A673 (cell line): ENCODE data around the gene PANX2. TPM values are rescaled to one million over a fixed set of nuclear protein-coding genes. Genes with fewer than 3 reads are reported as not detected.

ENCODE experiments used
- BruUV-seq: library from RNA; stranded (reverse); fragments of 400-500 nt; replicated peaks from 2 replicates; lab custom pipeline; 2021; lab: Mats Ljungman, UMichigan
- CTCF ChIA-PET: fragments of 300-600 bp; sonication (Branson Sonifier 250); formaldehyde crosslinking; loops from one replicate; lab custom pipeline; 2022; ENCODE audit warnings: antibody characterized with exemption; lab: Charles Lee
- POLR2A ChIA-PET: fragments of 300-600 bp; sonication (Branson Sonifier 250); formaldehyde crosslinking; loops from one replicate; lab custom pipeline; 2022; ENCODE audit warnings: antibody characterized with exemption; ENCODE audit not compliant: low non-redundant PET; lab: Charles Lee
- DNase-seq: peaks from one replicate; pipeline ENCODE4 v3.0.0-alpha.2; 2015; ENCODE audit warnings: low spot score
- H3K27ac ChIP-seq: fragments of 200-600 bp; sonication (generic); 2 replicates; pipeline ENCODE4 v1.5.1; 2016; ENCODE audit warnings: mixed run types, low read depth, mild to moderate bottlenecking, mixed read lengths, antibody characterized with exemption, low read length; ENCODE audit not compliant: poor library complexity, severe bottlenecking
- H3K27me3 ChIP-seq: fragments of 200-600 bp; sonication (generic); replicated peaks from 2 replicates; pipeline ENCODE4 v1.6.1; 2017; ENCODE audit warnings: mixed run types, low read depth, mild to moderate bottlenecking, mixed read lengths, antibody characterized with exemption, low read length; ENCODE audit not compliant: insufficient read depth, poor library complexity
- H3K36me3 ChIP-seq: fragments of 200-600 bp; sonication (generic); 2 replicates; pipeline ENCODE4 v1.6.1; 2016; ENCODE audit warnings: mixed run types, mild to moderate bottlenecking, mixed read lengths, antibody characterized with exemption, low read length; ENCODE audit not compliant: insufficient read depth, poor library complexity, severe bottlenecking
- H3K4me1 ChIP-seq: fragments of 200-600 bp; sonication (generic); 2 replicates; pipeline ENCODE4 v1.6.1; 2017; ENCODE audit warnings: mixed run types, mild to moderate bottlenecking, mixed read lengths, antibody characterized with exemption, low read length; ENCODE audit not compliant: insufficient read depth, poor library complexity, severe bottlenecking
- H3K4me3 ChIP-seq: fragments of 200-600 bp; sonication (generic); 2 replicates; pipeline ENCODE4 v1.5.1; 2016; ENCODE audit warnings: low read depth, mixed run types, mild to moderate bottlenecking, mixed read lengths, low read length; ENCODE audit not compliant: poor library complexity, severe bottlenecking
- H3K9me3 ChIP-seq: fragments of 200-600 bp; sonication (generic); 2 replicates; pipeline ENCODE4 v1.6.1; 2016; ENCODE audit warnings: mixed run types, low read depth, mild to moderate bottlenecking, mixed read lengths, antibody characterized with exemption, low read length; ENCODE audit not compliant: poor library complexity, severe bottlenecking
- EZH2 ChIP-seq: fragments of 200-600 bp; sonication (generic); IDR thresholded peaks from 2 replicates; pipeline ENCODE4 v1.6.1; 2017; ENCODE audit warnings: borderline replicate concordance, low read depth, mild to moderate bottlenecking, mixed read lengths, antibody characterized with exemption, low read length; ENCODE audit not compliant: poor library complexity, severe bottlenecking
- intact Hi-C: fragments of 100-400 bp; cut with micrococcal nuclease; formaldehyde crosslinking; loops from one replicate; pipeline ENCODE4 v1.10.0; 2022; ENCODE audit not compliant: unreplicated experiment
- total RNA-seq: library from RNA; stranded (reverse); gene quantifications from 2 replicates; pipeline ENCODE4 v1.2.3, GENCODE V29; 2021
- TF ChIP-seq, protein P1 (sequence below): fragments of 300-800, 200-600 bp; sonication (generic); conservative IDR thresholded peaks from 2 replicates; pipeline ENCODE4 v1.5.1; 2017; ENCODE audit warnings: low read depth, mild to moderate bottlenecking, antibody characterized with exemption, low read length, moderate library complexity, mixed read lengths

The PANX2 gene
- total RNA-seq, 1 experiment from 2014 or later, result 7.6 TPM

DNA sequence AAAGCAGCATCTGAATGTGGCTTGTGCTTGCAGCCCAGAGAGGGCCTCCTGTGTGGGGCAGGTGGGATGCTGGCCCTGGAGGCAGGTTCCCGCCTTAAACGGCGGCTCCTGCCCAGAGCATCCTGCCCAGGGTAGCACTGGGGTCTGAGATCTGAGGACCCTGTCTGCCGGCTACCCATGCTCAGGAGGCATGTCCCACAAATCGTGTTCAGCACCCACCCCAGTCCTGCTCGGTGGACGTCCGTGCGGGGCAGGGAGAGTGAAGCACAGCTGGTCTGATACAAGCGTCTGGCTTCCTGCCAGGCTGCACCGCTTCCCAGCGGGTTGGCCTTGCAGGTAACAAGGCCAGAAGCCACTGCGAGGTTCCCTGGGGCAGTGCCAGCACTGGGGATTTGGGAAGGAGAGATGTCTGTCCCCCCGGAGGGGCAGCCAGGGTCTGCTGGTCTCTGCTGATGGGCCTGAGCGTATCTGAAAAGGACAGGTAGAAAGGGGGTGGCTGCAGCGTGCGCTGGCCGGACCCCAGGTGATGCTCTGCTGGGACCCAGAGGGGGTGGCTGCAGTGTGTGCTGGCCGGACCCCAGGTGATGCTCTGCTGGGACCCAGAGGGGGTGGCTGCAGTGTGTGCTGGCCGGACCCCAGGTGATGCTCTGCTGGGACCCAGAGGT, 18.8 kb downstream of the PANX2 start:
- ChIA-PET CTCF (no interaction called here), POLR2A (no interaction called here)
- no peak for DNase-seq
- Histone ChIP-seq H3K27ac (no peak overlapping the region), H3K4me1 (no peaks in the 10 kb centered on the region), H3K4me3 (no peak overlapping the region), H3K9me3 (no peaks in the 10 kb centered on the region), H3K36me3 (peaks cover 22% of the 10 kb centered on the region), H3K27me3 (no peaks in the 10 kb centered on the region)
- TF ChIP-seq, protein P1, sequence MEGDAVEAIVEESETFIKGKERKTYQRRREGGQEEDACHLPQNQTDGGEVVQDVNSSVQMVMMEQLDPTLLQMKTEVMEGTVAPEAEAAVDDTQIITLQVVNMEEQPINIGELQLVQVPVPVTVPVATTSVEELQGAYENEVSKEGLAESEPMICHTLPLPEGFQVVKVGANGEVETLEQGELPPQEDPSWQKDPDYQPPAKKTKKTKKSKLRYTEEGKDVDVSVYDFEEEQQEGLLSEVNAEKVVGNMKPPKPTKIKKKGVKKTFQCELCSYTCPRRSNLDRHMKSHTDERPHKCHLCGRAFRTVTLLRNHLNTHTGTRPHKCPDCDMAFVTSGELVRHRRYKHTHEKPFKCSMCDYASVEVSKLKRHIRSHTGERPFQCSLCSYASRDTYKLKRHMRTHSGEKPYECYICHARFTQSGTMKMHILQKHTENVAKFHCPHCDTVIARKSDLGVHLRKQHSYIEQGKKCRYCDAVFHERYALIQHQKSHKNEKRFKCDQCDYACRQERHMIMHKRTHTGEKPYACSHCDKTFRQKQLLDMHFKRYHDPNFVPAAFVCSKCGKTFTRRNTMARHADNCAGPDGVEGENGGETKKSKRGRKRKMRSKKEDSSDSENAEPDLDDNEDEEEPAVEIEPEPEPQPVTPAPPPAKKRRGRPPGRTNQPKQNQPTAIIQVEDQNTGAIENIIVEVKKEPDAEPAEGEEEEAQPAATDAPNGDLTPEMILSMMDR, result no peak
- TF ChIP-seq EZH2, result no peak
- intact Hi-C loops, result no loop called here
- no TSS peak for BruUV-seq

DNA sequence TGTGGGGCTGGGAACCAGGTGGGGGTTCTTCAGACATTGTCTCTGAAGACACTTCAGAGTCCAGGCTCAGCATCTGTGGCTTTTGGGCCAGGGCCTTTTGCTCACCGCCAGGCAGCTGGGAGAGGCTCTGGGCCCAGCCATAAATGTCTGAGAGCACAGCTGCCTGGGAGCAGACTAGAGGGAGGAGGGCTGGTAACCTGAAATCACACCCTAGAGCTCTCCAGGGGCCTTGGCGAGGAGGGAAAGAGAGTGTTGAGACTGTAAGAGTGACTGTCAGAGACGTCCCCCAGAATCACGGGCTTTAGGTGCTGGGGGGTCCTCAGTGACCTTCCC, 19.3 kb downstream of the PANX2 start:
- ChIA-PET CTCF (no interaction called here), POLR2A (no interaction called here)
- no TSS peak for BruUV-seq
- H3K9me3 ChIP-seq, result no peaks in the 10 kb centered on the region
- DNase-seq, result no peak
- no peaks in the 10 kb centered on the region for H3K4me1 ChIP-seq
- H3K27ac ChIP-seq, result peak overlapping the region; percentile 54
- H3K4me3 ChIP-seq, result peak overlapping the region; percentile 26
- TF ChIP-seq, protein P1, result no peak
- TF ChIP-seq EZH2, result no peak
- intact Hi-C loops, result no loop called here
- H3K36me3 ChIP-seq, result peaks cover 27% of the 10 kb centered on the region
- H3K27me3 ChIP-seq, result no peaks in the 10 kb centered on the region

DNA sequence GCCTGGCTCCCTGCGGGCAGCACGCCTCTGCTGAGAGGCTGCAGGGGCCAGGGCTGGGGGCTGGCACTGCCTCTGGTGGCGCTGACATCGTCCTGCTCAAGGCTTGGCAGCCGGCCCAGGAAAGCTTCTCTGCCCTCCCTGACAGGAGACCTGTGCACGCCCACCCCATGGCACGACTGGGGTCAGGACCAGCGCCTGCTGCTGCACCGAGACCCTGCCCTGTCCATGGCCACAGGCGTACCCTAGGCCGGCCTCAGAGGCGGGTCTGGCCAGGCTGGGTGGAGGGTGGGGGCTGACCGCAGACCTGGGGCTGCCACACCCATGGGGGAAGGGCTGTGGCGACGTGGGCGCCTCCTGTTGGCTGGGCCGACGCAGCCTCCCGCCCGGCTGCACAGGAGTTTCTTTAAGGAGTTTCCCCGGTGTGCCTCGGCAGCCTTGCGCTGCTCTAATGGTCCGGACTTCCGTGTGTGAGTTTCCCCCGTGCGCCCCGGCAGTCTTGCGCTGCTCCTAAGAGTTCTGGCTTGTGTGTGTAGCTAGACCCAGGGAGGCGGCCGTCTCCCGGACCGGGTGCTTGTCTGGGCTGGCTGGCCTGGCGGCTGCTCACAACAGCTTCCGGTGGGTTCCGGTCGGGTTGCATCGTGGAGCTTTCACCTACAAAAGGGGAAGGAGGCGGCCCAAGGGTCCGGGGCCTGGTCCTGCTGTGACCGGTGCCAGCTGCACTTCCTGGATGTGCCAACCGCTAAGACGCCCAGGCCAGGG, 19.8 kb downstream of the PANX2 start:
- BruUV-seq, result no TSS peak
- intact Hi-C loops, result no loop called here
- Histone ChIP-seq H3K27ac (peak overlapping the region; percentile 54), H3K9me3 (no peaks in the 10 kb centered on the region), H3K4me1 (no peaks in the 10 kb centered on the region), H3K4me3 (peak overlapping the region; percentile 26), H3K27me3 (no peaks in the 10 kb centered on the region), H3K36me3 (peaks cover 31% of the 10 kb centered on the region)
- ChIA-PET CTCF (no interaction called here), POLR2A (no interaction called here)
- DNase-seq, result peak; percentile 72
- no peak for TF ChIP-seq EZH2
- TF ChIP-seq, protein P1, result peak; percentile 45
